Gastroesophageal sphincter (tissue), 4 donors: ENCODE data around the gene TRIO. TPM values are rescaled to one million over a fixed set of nuclear protein-coding genes. Genes with fewer than 3 reads are reported as not detected.

Source experiments
- ATAC-seq: fragments of 150-250 bp; one replicate; pipeline ENCODE4 v1.9.1; 2016; ENCODE audit warnings: mild to moderate bottlenecking, moderate library complexity
- H3K27ac ChIP-seq, 4 donors: fragments of 200-600 bp; sonication (generic) in 3 of 4; 1 replicate in 3 of 4; 2 replicates in 1 of 4; pipeline ENCODE4 v1.5.1; 2016 to 2019
- H3K27me3 ChIP-seq: fragments of 200-600 bp; sonication (generic); one replicate; pipeline ENCODE4 v1.5.1; 2019
- H3K36me3 ChIP-seq, 2 donors: fragments of 200-600 bp; sonication (generic); one replicate each; pipeline ENCODE4 v1.5.1; 2019; ENCODE audit warnings: control low read depth in 1 of 2
- H3K4me1 ChIP-seq, 3 donors: fragments of 200-600 bp; sonication (generic); 1 replicate in 2 of 3; 2 replicates in 1 of 3; pipeline ENCODE4 v1.5.1; 2016 to 2019; ENCODE audit warnings: control low read depth in 2 of 3
- H3K4me3 ChIP-seq, 2 donors: fragments of 200-600 bp; sonication (generic); one replicate each; pipeline ENCODE4 v1.5.1; 2019; ENCODE audit warnings: mild to moderate bottlenecking in 1 of 2, moderate library complexity in 1 of 2
- H3K9me3 ChIP-seq, 3 donors: fragments of 200-600 bp; sonication (generic); one replicate each; pipeline ENCODE4 v1.5.1; 2017 to 2019; ENCODE audit warnings: control low read depth in 2 of 3
- EP300 ChIP-seq: sonication (generic); formaldehyde crosslinking; IDR thresholded peaks from one replicate; pipeline ENCODE4 v1.6.1; 2017; ENCODE audit warnings: antibody characterized with exemption, mild to moderate bottlenecking
- POLR2A ChIP-seq, 2 donors: fragments of 450-650 bp; IDR thresholded peaks; one replicate each; pipeline ENCODE4 v1.6.1; 2017; ENCODE audit warnings: antibody characterized with exemption in 2 of 2, mild to moderate bottlenecking in 2 of 2, moderate library complexity in 1 of 2
- POLR2AphosphoS5 ChIP-seq: sonication (generic); formaldehyde crosslinking; IDR thresholded peaks from one replicate; pipeline ENCODE4 v1.6.1; 2017; ENCODE audit warnings: antibody characterized with exemption
- WGBS, 2 donors: methylation state at CpG; one replicate each; pipeline ENCODE4 v1.1.5; 2018; ENCODE audit warnings: low coverage in 1 of 2; 5-methylcytosine and 5-hydroxymethylcytosine counted together
- total RNA-seq, 4 donors: library from RNA; depleted of rRNA; stranded (reverse); fragments of >200 nt; gene quantifications; one replicate each; pipeline ENCODE4 v1.1.0, GENCODE V29; 2016
- TF ChIP-seq, protein P1 (sequence below), 4 experiments: fragments of 200-600 bp in 2 of 4; fragments of 450-650 bp in 2 of 4; sonication (generic) in 1 of 4; IDR thresholded peaks; one replicate each; pipeline ENCODE4 v1.5.1; 2017 to 2019; ENCODE audit warnings: antibody characterized with exemption in 4 of 4, mild to moderate bottlenecking in 2 of 4, moderate library complexity in 2 of 4

The TRIO gene
- total RNA-seq, 4 donors from 2014 or later = 69.2 to 257 (median 172) TPM

DNA sequence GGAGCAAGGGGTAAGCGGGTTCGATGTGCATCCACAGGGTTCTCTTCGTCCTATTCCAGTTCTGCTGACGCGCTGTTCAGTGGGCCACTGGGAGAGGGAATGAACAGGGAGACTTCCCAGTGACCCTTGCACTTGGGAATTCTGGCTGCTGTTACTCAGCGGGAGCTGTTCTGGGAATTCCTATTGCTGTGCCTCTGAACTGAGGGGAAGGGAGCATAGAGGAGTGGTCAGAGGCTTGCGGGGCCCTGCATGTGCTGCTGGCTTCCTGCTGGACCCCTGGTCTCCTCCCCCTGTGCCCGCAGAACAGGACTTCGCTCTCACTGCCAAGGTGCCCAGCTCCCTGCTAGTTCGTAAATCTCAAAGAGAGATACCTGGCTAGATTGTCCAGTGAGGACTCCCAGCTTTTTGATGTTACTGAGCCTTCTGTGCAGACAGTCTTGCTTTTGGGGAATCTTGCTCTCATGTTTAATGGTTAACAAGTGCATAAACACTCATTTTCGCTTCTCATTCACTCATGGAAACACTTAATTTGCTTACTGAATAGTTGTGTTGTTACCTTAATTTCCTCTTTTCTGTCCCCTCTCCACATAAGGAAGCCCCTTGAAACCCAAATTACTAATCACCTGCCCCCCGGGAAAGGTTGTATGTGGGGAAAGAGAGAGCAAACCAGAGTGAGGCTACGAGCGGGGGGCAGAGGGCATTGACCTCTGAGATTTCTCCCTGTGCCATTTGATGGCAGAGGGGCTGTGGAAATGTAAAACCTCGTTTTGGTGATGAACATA, 5.9 kb downstream of the TRIO start:
- H3K27me3 ChIP-seq = no peaks in the 10 kb centered on the region
- H3K4me3 ChIP-seq = no peak overlapping the region
- H3K9me3 ChIP-seq = no peaks in the 10 kb centered on the region
- H3K36me3 ChIP-seq = no peaks in the 10 kb centered on the region
- peak overlapping the region in 3 of 4 donors; percentile 25 to 98 (median 97) for H3K27ac ChIP-seq
- H3K4me1 ChIP-seq = peaks cover 8 to 90% (median 38%) of the 10 kb centered on the region in 3 donors
- no peak for ATAC-seq
- no peak for TF ChIP-seq EP300
- TF ChIP-seq POLR2A (IDR thresholded peaks at IDR 0.05) = no peak
- TF ChIP-seq, protein P1, sequence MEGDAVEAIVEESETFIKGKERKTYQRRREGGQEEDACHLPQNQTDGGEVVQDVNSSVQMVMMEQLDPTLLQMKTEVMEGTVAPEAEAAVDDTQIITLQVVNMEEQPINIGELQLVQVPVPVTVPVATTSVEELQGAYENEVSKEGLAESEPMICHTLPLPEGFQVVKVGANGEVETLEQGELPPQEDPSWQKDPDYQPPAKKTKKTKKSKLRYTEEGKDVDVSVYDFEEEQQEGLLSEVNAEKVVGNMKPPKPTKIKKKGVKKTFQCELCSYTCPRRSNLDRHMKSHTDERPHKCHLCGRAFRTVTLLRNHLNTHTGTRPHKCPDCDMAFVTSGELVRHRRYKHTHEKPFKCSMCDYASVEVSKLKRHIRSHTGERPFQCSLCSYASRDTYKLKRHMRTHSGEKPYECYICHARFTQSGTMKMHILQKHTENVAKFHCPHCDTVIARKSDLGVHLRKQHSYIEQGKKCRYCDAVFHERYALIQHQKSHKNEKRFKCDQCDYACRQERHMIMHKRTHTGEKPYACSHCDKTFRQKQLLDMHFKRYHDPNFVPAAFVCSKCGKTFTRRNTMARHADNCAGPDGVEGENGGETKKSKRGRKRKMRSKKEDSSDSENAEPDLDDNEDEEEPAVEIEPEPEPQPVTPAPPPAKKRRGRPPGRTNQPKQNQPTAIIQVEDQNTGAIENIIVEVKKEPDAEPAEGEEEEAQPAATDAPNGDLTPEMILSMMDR (IDR thresholded peaks at IDR 0.05) = no peak
- TF ChIP-seq POLR2AphosphoS5 = no peak
- 66 to 80% methylated on average over 8 to 10 of the region's 15 CpGs for WGBS, 2 donors

DNA sequence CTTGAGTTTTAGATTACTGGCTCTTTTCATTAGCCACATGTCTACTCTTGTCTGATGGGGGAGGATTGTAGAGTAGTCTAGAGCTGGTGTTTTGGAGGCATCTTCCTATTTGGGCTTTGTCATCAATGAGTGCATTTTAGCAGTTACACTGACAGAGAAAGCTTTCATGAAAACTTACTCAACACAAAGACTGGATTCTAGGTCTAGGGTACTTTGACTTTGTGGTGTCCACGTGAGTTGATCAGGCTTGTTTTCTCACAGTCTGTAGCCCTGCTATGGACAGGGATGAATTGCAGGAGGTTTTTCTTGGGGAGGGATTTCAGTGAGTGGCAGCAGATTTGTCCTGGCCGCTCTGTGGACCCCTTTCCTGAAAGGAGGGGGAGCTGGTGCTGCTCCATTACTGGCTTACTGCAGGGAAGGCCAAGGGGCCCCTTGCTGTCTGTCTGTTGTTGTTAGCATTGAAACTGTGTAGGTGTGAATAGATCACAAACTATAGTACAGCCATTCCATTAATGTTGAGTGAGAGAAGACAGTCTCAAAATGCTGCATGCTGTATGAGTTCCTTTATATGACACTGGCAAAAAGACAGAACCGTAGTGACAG, 6.6 kb downstream of the TRIO start:
- Histone ChIP-seq H3K27ac (peak overlapping the region in 3 of 4 donors; percentile 25 to 98 (median 97)), H3K9me3 (no peaks in the 10 kb centered on the region), H3K4me1 (peaks cover 14 to 97% (median 43%) of the 10 kb centered on the region in 3 donors), H3K36me3 (no peaks in the 10 kb centered on the region), H3K4me3 (no peak overlapping the region), H3K27me3 (no peaks in the 10 kb centered on the region)
- 13 to 54% methylated on average over 2 of the region's 3 CpGs for WGBS, 2 donors
- ATAC-seq = no peak
- no peak for TF ChIP-seq POLR2A (IDR thresholded peaks at IDR 0.05)
- TF ChIP-seq EP300 = no peak
- TF ChIP-seq, protein P1 (IDR thresholded peaks at IDR 0.05) = no peak
- TF ChIP-seq POLR2AphosphoS5 = no peak

DNA sequence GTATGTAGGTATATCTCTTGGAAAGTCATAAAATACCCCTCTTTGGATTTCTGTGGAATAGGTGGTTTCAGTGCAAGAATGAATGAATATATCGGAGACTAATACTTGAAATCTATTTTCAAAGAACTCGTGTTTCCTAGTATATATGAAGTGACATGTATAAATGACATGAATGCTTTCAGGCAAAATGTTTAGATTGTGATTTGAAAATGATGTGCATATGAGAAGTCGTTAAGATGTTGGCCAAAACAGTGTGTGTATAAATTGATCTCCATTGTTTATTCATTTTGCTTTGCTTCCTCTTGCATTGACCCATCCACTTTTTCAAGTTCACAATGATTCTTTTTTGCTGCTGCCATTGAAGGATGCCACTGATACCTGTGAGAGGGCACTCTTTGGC, 8.3 kb downstream of the TRIO start:
- Histone ChIP-seq H3K27me3 (no peaks in the 10 kb centered on the region), H3K27ac (no peak overlapping the region), H3K9me3 (no peaks in the 10 kb centered on the region), H3K4me3 (no peak overlapping the region), H3K4me1 (peaks cover 27 to 99% (median 49%) of the 10 kb centered on the region in 3 donors), H3K36me3 (no peaks in the 10 kb centered on the region)
- ATAC-seq = no peak
- 44 to 77% methylated on average over 3 of the region's 3 CpGs for WGBS, 2 donors
- TF ChIP-seq EP300 = no peak
- TF ChIP-seq, protein P1 (IDR thresholded peaks at IDR 0.05) = no peak
- TF ChIP-seq POLR2AphosphoS5 = no peak
- TF ChIP-seq POLR2A (IDR thresholded peaks at IDR 0.05) = no peak

DNA sequence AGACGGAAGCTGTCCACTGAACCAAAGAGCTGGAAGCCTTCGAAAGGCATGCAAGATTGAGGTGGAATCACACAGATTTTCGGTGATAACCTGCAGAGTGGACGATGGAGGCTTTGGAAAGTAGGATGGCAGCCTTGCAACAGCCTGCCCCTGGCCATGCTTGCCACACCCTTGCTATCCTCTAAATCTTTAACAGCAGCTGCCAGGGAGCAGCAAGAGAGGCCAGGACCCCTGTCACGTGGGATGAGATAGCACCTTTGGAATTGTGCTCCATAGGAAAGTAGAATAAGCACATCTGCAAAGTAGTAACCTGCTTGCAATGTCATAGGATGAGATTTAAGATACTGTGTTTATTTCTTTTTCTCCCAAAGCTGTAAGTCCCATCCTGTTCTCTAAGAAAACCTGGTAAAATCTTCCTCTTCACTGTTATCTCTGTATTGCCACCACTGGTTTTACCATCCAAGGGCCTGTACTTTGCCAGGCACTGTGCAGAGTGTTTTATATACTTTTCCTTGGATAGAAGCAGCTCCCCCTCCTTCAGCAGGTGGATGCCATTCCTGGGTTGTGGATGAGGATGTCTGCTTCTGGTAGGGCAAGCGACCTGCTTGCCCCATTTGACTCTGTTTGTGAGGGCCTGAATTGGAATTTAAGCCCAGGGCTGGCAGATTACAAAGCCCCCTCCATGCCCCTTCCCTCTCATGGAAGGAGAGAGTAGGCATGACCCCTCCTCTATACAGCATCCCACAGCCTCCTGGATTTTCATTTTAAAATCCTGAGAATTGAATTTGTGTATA, 10.1 kb downstream of the TRIO start:
- Histone ChIP-seq H3K27ac (peak overlapping the region; percentile 21 to 82 (median 76)), H3K27me3 (no peaks in the 10 kb centered on the region), H3K4me3 (no peak overlapping the region), H3K9me3 (no peaks in the 10 kb centered on the region), H3K36me3 (no peaks in the 10 kb centered on the region), H3K4me1 (peaks cover 35 to 99% (median 48%) of the 10 kb centered on the region in 3 donors)
- TF ChIP-seq POLR2AphosphoS5 (no peak), EP300 (no peak)
- TF ChIP-seq, protein P1 (IDR thresholded peaks at IDR 0.05) = no peak
- no peak for ATAC-seq
- 33 to 66% methylated on average over 1 to 3 of the region's 6 CpGs for WGBS, 2 donors
